Measurements from ENCODE around the gene DICER1. TPM values are rescaled to one million over a fixed set of nuclear protein-coding genes. Genes with fewer than 3 reads are reported as not detected.

The DICER1 gene
- total RNA-seq, 1 donor from 2014 or later = 33.1 TPM

DNA sequence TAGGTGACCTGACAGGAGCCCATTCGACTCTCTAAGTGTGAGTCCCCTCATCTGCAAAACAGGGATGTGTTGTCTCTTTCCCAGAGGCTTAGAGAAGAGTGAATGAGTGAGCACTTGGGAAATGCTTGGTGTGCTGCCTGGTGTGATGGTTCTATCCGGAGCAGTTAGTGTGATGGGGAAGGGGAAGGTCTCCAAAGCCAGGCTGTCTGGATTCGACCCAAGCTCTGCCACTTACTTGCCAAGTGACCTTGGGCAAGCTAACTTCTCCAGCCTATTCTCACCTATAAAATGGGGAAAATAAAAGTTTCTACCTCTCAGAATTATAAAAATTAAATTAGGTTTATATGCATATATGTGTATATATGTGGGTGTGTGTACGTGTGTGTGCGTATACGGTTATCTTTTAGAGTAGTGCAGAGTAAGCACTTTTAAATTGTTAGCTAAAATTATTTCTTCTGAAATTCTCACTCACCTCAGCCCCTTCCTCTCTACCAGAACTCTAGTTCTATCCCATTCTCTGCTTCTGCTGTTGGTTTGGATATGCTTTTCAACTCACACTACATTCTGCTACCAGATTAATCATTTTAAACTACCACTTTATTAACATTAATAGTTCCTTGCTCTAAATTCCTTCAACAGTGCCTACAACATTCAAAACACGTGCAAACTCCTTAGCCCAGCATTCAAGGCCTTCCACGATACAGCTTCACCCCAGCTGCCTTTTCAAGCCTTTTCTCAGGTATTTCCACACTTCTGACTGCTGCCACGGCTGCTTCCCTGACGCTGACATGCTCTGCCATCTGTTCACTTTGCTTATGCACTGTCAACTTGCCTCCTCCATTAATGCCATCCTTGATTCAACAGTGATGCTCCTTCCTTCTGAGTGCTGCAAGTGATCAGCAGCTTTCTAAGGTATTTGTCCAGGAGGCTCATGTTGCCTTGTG lies 55.3 kb downstream of the DICER1 start:
- intact Hi-C loops (cut with DNase I) = loop anchor here (5.0 to 10.0 kb wide), 2 partner anchors 327 to 415 kb away; partner anchors contain the start of gene GSC
- DNase-seq (ENCODE audit: low spot score) = no peak

DNA sequence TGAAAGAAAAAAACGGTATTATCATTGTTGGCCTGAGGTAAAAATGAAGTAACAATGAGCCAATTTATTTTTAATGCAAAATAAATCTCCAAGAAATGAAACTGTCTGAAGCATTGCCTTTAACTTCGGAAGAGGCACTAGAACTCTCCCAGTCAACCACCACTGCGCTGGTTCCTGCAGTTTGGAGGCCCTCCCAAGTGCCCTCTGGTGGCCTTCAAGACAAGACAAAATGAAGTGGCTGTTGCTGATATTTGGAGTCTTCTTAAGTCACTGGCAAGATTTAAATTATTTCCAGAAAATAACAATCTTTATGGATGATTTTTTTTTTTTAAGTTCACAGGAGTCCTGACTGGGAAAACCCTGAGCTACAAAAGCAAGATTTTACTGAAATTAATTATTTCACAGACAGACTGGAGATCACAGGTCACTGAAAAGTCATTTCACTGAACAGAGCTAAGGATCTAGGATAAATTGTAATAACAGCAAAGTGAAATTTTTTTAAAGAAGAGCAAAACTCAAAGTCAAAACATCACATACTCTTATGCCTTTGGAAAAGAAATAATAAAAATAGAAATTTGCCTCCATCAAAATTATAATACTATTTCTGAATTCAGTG lies 58.2 kb downstream of the DICER1 start:
- no peak for DNase-seq (ENCODE audit: low spot score)
- intact Hi-C loops (cut with DNase I) = loop anchor here (5.0 kb wide), 1 partner anchor 197 kb away; no protein-coding TSS in a partner anchor

DNA sequence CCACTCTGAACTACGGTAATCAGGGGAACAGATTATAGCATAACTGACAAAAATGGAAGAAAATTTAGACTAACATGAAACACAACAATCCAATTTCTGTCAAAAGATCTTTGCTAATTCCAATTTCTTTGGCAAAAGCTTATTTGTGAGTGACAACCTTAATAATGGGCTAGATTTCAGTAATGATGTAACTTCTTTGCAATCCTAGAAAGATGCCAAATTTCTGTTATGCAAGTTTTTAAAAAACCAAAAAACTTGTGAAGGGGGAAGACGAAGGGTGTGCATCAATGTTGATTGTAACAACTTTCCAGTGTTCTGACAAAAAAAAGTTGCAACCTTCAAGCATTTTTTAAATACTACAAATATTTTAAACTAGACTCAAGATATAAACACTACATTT lies 59.9 kb downstream of the DICER1 start:
- intact Hi-C loops (cut with DNase I) = loop anchor here (5.0 kb wide), 1 partner anchor 195 kb away; no protein-coding TSS in a partner anchor
- DNase-seq (ENCODE audit: low spot score) = no peak

DNA sequence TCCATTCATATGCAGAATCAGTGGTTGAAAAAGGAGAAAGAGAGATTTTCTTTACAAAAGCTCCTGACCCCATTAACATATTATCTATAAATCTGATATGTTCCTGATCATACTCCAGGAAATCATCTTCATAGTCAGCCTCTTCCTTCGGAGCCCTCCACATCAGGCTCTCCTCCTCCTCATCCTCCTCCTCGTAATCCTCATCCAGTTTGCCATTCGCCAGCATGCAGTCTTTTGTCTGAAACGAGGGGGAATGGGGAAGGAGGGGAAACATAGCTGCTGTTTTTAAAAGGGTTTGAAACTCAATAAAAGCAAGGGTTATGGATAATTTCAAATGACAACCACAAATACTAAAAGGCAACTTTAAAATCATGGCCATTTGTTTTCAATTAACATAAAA lies 60.9 kb downstream of the DICER1 start:
- DNase-seq (ENCODE audit: low spot score) = no peak
- intact Hi-C loops (cut with DNase I) = loop anchor here (5.0 kb wide), 1 partner anchor 194 kb away; no protein-coding TSS in a partner anchor

DNA sequence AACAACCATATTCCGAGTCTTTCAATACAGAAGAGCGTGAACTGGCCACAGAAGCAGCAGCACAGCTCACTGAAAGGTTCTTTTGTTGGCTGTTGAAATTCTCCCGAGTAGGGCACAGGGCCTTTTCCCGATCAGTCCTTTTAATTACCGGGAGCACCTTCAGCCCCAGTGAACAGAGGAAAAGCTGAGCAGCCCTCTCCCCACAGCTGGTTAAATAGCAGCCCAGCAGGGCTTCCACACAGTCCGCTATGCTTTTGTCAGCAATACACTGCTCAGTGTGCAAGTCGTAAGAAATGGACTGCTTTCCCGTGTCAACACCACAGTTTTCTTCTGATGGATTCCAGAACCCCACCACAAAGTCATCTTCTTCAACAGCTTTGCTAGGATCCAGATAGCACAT lies 61.3 kb downstream of the DICER1 start:
- intact Hi-C loops (cut with DNase I) = loop anchor here (5.0 kb wide), 1 partner anchor 194 kb away; no protein-coding TSS in a partner anchor

DNA sequence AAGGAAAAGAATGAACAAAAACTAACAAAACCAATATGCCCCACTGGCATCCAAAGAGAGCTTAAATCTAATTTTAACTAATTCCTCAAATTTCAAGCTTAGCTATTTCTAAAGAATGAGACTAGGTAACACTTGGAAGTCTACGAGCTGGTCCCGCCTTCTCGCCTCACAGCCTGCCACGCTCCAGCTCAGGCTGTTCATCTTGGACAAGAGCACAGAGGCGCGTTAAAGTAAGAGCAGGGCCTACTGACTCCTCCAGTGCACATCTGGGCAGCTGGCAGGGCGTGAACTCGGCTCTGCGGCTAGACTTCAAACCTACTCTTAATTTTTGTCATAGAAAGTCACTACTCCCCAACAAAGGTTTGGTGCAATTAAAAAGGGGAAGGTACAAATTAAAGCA lies 64.6 kb downstream of the DICER1 start:
- intact Hi-C loops (cut with DNase I) = no loop called here

More for the DNA sequence above, 61.3 kb downstream of the DICER1 start:
- no peak for DNase-seq (ENCODE audit: low spot score)

DNA sequence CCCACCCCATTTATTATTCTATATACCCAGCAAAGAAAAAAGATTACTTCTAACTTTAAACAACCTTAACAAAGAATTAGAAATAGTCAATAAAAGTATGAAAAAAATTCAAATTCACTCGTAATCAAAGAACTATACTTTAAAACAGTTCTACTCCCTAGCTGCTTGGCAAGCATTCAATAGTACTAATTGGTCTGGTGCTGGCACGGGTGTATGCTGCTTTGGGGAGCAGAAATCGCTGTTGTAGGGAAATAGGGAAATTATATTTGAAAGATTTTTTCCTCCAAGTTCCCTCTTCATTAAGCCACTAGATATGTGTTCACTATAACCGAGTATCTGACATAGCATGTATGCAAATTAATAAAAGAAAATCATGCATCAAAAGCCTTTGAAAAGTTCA lies 65.7 kb downstream of the DICER1 start:
- no peak for DNase-seq (ENCODE audit: low spot score)
- intact Hi-C loops (cut with DNase I) = no loop called here

More for the DNA sequence above, 64.6 kb downstream of the DICER1 start:
- no peak for DNase-seq (ENCODE audit: low spot score)

DNA sequence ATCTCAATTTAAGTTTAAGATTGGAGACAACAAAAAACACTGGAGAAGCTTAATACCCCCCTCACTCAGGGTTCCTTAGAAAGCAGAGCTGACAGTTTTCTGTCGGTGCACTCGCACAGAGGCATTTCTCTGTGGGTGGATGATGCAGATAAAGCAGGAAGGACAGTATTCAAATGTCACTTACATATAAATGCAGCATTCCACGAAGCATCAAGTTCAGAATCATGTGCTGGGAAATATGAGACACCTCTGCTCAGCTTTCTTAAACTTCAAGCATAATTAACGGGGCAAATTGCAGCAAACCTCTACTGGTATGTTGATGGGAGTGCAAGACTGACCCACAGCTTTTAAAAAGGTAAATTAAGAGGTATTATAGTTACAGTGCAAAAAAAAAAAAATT lies 68.7 kb downstream of the DICER1 start:
- DNase-seq (ENCODE audit: low spot score) = no peak

DNA sequence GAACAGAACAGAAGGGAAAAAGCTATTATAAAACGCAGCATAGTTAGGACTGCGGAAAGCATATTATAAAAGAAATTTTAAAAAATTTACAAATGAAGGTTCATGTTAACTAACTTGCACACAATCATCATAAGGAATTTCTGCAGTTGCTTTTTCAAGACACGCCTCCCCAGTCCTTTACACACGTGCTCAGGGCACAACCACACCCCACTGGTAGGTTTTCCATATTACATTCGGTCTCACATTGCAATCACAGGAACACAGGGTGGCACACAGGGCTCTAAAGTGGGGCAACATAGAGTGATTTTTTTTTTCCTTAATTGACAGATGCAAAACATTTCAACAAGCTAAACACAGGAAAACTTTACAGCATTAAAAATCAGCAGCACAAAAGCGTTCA lies 69.7 kb downstream of the DICER1 start:
- no peak for DNase-seq (ENCODE audit: low spot score)
- intact Hi-C loops (cut with DNase I) = no loop called here

More for the DNA sequence above, 68.7 kb downstream of the DICER1 start:
- intact Hi-C loops (cut with DNase I) = no loop called here

DNA sequence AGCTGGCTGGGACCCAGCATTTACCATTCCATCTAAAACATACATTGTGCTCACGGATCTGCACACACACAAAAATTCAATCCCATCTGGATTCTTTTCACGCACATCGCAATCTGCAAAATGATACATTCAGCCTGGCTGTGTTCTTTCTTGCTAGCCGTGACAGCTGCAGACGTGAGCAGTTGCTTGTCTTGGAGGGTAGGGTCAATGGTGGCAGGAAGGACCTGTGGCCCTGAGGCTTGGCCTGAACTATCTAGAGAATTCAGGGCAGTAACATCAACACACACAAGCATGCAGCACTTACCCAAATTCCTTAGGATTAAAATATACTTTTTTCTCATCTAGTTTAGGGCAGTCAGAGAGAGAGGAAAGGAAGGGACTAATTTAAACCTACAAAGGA lies 72.0 kb downstream of the DICER1 start:
- DNase-seq (ENCODE audit: low spot score) = no peak
- intact Hi-C loops (cut with DNase I) = no loop called here

DNA sequence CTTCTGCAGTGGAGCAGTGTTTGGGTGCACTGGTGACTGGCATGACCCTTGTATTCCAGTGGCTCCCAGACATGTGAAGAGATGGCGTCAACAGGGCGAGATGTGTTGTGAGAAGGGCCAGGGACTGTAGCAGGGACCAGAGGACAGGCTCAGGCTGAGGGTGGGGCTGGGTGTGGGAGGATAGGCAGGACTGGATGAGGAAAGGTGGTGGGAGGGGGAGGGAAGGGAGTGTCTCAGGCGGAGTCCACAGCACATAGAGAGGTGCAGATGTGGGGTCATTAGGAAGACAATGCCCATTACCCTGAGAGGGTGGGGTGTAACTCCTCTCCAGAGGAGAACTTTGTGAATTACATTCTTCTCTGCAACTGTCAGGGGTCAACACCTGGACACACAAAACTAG lies 78.5 kb downstream of the DICER1 start:
- no peak for DNase-seq (ENCODE audit: low spot score)
- intact Hi-C loops (cut with DNase I) = no loop called here

DNA sequence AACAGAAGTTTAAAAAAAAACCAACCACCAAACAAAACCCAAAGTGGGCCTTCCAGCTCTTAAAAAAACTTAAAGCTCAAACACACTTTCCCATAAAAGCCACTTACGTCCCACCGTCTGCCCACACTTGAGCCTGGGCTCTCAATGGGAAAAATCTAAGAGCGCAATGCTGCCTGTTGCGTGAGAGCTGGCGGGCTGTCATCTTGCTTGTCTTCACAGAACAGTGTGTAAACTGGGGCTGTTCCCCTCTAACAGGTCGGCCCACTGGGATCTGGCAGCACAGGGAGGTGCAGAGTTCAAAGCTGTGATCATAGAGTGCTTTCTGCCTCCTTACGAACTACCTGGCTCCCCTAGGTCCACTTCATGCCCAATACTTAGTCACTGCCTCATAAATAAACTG lies 80.0 kb downstream of the DICER1 start:
- intact Hi-C loops (cut with DNase I) = no loop called here
- no peak for DNase-seq (ENCODE audit: low spot score)

DNA sequence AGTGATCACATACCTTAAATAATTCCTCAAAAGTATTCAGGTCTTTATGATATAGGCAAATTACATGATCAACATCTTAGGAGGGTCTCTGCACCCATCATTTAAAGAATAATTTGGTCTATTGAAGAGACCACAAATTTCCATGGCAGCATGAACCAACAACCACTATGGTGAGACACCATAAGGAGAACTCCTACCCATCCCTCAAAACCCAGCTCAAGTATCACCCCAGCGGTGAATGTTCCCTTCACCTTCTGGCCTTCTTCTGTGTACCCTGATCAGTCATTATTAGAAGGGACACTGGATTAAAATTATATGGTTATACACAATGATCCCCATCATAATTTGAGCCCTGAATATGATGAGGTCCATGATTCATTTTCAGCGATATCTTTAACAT lies 81.5 kb downstream of the DICER1 start:
- DNase-seq (ENCODE audit: low spot score) = no peak
- intact Hi-C loops (cut with DNase I) = no loop called here

DNA sequence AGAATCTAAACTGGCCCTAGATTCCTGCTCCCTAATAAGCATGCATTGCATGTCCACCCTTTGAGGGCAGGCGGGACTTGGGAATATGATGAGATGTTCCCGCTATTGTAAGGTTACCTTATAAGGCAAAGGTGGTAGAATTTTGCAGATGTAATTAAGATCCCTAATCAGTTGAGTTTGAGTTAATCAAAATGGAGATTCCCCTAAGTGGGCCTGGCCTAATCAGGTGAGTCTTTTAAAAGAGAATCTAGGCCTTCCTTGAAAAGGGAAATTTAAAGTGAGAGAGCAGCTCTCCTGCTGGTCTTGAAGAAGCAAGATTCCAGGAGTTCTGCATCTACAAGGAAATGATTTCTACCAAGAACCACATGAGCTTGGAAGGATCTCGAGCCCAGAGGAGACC lies 83.4 kb downstream of the DICER1 start:
- no peak for DNase-seq (ENCODE audit: low spot score)
- intact Hi-C loops (cut with DNase I) = loop anchor here (5.0 kb wide), 1 partner anchor 77 kb away; no protein-coding TSS in a partner anchor

DNA sequence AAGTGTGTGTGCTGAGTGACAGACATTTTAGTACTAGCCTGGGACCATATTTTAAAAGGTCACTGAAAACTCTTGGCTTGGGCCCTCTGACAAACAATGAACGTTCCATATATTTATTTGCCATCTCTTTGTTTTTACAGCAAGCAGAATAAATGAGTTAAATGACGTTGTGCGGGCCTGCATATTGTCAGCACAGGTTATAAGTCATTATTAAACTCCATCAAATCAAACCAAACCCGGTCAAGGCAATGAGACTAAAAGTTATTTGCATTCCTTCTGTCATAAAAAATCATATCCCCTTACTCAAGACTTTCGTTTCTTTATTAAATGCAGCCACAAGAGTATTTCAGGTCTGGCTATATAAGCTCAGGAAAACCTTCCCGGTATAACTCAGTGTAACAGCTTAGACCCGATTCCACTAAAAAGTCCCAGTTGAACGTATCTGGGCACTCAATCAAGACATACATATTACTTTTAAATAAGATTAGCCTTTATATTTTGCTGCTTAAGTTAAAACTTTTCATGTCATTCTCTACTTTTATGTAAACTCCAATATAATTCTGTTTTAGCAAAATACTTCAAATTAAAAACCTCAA lies 84.9 kb downstream of the DICER1 start:
- DNase-seq (ENCODE audit: low spot score) = no peak
- intact Hi-C loops (cut with DNase I) = loop anchor here (5.0 kb wide), 1 partner anchor 75 kb away; no protein-coding TSS in a partner anchor

DNA sequence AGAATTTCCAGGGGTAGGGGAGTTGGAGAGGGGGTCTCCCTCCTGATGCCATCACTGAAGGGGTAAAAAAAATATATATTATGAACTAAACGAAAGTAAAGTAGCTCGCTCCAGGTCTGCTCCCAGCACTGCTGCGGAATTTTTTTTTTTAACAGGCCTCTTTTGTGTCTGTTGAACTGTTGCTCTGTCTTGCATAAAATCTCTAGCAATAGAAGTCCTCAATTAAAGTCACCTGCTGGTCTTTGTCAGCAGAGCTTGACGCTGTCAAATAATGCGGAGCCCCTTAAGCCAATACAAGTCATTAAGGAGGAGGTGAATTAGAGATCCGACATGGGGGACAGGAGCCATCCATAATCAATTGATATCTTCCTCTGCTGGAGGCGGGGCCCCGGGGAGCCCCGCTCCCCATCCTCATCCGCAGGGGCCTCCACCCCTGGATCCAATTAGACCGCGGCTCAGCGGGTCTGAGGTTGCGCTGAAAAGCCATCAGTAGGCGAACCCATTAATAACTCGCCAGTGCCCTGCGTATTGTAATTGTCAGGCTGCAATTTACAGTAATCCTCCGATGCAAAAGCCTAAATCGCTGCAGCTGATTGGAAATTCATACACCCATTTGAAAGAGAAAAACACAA lies 85.6 kb downstream of the DICER1 start:
- DNase-seq (ENCODE audit: low spot score) = no peak
- intact Hi-C loops (cut with DNase I) = loop anchor here (5.0 kb wide), 1 partner anchor 74 kb away; no protein-coding TSS in a partner anchor

DNA sequence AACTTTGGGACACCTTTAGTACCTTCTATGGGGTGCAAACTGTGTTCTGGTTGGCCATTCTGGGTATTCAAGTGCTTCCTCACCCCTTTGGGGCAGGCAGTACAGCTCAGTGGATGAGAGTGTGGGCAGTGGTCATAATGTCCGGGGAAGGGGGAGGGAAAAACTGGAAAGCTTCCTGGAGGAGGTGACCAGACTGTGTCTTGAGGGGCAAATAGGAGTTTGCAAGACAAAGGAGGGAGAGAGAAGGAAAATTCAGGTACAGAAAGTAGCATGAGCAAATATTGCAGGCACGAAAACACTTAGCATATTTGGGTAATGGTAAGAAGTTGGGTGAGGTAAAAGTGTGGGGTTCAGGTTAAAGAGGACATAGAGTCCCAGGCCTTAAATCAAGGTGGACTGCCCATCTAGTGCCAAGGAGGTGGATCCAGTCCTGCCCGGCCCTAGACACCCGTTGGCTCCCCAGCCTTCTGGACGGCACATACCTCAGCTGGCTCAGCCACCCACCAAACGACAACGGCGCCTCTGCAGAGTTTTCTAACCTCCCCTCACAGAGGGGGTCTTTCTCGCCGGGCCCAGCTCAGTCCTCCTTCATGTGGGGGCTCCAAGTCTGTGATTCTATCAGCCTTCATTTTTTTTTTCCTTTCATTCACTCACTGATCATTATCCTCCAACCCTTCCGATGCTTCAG lies 86.4 kb downstream of the DICER1 start:
- DNase-seq (ENCODE audit: low spot score) = no peak
- intact Hi-C loops (cut with DNase I) = loop anchor here (5.0 kb wide), 1 partner anchor 74 kb away; no protein-coding TSS in a partner anchor

DNA sequence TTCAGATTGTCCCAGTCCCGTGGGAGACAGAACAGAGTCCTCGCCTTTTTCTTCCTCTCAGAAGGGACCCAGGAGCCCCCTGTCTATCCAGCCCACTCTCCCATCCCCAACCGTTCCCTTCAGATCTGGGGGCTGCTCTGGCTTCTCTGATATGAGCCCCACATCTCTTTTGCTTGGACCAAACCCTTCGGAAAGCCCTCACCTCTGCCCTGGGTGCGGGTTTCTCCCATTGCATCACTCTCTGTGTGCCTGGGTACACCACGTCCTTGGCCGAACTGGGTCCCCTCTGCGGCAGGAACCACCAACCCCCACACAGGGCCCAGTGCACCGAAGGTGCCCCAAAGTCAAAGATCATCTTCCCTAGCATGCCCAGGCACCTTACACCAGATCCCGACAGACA lies 87.8 kb downstream of the DICER1 start:
- intact Hi-C loops (cut with DNase I) = no loop called here
- no peak for DNase-seq (ENCODE audit: low spot score)

DNA sequence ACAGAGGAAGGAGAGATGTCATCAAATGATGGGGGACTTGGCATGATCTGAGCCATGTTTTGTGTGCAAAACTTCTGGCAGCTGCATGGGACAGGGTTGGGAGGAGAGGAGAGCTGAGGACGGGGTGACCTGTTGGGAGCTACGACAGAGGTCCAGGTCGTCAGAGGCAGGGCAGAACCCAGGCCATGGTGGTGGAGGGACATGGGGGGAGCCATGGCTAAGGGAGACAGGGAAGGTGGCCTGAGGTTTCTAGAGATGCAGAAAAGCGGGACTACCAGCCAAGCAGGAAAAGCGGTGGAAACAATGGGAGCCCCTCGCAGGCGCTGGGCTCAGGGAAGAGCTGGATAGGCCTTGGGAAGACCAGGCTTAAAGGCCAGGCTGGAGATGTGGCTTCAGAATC lies 88.3 kb downstream of the DICER1 start:
- intact Hi-C loops (cut with DNase I) = no loop called here
- no peak for DNase-seq (ENCODE audit: low spot score)

All from cardiac septum (tissue), 1 donor.